GM21825 (cell line): ENCODE results near the gene IL15.
A peak's percentile ranks its signal among the peaks of the same experiment; 100 is the strongest.
"Not testable (repeated sequence)": the region's sequence is repeated elsewhere in the genome, so short reads cannot be mapped to it uniquely, and the experiment has no call there.

ENCODE experiments used
- ATAC-seq: cut with Tn5 transposase; IDR thresholded peaks from one replicate; pipeline ENCODE4 v1.9.1; 2021; ENCODE audit warnings: mild to moderate bottlenecking, moderate library complexity; ENCODE audit not compliant: unreplicated experiment

IL15 gene, protein sequence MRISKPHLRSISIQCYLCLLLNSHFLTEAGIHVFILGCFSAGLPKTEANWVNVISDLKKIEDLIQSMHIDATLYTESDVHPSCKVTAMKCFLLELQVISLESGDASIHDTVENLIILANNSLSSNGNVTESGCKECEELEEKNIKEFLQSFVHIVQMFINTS

DNA sequence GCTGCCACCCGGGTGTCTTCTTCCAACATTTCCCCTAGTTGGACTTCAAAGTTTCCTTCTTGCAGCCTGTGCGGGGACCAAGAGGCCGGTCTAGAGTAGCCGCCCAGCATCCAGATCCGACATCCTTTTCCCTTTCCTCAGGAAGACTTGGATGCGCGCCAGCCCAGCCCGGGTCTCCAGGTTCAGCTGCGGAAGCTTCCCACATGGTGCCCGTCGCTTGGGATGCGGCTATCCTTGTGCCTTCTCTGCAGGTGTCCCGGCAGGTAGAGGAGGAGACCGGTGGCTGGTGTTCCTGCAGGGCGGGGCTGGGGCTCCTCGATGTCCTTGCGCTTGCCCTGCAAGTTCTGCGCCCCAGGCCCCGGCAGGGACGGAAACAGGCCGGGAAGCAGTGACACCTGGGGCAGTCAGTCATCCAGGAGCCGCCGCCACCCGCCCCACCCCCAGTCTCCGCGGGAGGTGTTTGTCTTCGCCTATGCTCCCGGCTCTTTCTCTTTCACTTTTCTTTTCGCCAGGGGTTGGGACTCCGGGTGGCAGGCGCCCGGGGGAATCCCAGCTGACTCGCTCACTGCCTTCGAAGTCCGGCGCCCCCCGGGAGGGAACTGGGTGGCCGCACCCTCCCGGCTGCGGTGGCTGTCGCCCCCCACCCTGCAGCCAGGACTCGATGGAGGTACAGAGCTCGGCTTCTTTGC is at the start of gene IL15:
IL15 (plus strand) TSS at position 502 of the 689 bp plus-strand sequence. CDS start 82,882 bp downstream, outside the sequence.
- ATAC-seq = peak; percentile 68

DNA sequence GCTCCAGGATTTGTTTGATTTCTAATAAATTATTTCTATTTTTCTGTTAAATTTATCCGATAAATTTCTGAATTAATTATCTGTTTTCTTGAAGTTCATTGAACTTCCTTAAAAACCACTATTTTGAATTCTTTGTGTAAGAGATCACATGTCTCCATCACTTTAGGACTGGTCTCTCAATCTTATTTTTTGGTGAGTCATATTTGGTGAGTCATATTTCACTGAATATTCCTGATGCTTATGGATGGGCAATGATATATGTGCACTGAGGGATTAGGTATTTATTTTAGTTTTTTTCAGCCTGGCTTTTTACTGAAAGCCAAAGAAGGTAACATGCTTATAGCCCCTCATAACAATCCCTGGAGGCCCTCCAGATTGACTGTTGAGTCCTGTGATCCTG is 48.5 kb upstream of the IL15 start:
- ATAC-seq = no peak

DNA sequence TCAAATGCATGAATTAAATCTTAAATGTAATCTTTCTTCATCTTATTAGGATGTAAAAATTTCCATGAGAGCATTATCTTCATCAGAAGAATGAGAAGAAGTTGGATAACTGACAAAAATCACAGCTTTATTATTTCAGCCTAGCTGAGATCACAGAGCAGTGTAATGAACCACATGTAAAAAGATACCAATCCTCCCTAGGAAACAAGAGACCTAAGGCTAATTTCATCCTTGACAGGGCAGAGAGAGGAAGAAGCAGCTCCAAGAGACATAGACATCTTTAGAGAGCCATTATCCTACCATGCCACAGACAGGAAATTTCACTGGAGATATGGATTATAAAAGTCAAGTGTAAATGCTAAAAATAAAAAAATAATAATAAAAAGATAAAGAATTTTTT is 40.9 kb upstream of the IL15 start:
- no peak for ATAC-seq

DNA sequence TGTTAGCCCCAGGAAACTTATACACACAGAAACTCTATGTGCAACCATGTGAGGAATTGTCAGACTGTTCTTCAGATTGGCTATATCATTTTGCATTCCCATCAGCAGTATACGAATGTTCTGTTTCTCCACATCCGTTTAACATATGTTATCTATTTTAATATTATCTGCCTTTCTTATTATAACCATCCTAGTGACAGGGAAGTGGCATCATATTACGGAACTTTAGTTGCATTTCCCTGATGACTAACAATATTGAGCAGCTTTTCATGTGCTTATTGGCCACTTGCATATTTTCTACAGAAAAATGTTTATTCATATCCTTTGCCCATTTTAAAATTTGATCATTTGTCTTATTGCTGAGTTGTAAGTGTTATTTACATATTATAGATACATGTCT is 36.5 kb upstream of the IL15 start:
- no peak for ATAC-seq

DNA sequence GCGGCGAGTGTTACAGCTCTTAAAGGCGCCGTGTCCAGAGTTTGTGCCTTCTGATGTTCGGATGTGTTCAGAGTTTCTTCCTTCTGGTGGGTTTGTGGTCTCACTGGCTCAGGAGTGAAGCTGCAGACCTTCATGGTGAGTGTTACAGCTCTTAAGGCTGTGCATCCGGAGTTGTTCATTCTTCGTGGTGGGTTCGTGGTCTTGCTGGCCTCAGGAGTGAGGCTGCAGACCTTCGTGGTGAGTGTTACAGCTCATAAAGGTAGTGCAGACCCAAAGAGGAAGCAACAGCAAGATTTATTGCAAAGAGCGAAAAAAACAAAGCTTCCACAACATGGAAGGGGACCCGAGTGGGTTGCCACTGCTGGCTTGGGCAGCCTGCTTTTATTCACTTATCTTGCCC is 31.7 kb upstream of the IL15 start:
- not testable (repeated sequence) for ATAC-seq

DNA sequence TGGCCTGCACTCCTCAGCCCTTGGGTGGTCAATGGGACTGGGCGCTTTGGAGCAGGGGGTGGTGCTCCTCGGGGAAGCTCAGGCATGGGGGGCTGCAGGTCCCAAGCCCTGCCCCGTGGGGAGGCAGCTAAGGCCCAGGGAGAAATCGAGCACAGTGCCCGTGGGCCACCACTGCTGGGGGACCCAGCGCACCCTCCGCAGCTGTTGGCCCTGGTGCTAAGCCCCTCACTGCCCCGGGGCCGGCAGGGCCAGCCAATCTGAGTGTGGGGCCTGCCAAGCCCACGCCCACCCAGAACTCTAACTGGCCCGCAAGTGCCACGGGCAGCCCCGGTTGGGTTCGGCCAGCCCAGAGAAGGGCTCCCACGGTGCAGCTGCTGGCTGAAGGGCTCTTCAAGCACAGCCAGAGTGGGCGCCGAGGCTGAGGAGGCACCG is 30.9 kb upstream of the IL15 start:
- ATAC-seq = no peak

DNA sequence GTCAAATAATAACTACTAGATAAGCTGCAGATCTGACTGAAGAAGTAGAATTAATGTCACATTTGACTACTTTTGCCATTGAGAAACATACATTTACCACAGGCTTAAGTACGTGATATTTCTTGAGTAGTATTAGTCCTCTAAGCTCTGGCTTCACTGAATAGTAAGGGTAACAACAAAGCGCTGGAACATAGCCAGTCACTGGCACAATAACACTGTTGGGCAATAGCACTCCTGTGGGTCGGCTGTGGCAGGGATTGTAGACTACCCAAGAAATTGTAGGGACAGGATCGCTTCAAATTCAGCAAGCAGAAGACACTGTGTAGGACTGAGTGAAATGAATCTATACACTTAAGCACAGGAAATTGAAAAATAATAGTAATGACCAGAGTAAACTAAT is 27.1 kb upstream of the IL15 start:
- ATAC-seq = no peak

DNA sequence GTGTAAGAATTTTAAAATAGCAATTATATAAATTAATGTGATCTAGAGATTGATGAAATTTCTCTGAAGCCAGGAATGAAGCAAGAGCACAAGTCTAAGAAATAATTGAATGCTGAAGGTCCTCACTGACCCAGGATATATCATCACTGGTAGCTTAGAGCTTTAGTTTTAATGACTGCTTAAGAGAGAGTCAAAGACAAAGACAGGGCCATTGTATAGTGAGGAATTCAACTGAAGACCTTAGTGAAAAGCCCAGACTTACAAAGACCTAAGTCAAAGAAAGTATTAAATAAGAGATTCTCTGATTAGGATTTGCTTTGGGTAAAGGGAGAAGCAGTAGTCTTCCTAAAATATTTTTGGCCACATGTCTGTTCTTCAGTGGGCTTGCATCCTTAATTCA is 26.0 kb upstream of the IL15 start:
- no peak for ATAC-seq

DNA sequence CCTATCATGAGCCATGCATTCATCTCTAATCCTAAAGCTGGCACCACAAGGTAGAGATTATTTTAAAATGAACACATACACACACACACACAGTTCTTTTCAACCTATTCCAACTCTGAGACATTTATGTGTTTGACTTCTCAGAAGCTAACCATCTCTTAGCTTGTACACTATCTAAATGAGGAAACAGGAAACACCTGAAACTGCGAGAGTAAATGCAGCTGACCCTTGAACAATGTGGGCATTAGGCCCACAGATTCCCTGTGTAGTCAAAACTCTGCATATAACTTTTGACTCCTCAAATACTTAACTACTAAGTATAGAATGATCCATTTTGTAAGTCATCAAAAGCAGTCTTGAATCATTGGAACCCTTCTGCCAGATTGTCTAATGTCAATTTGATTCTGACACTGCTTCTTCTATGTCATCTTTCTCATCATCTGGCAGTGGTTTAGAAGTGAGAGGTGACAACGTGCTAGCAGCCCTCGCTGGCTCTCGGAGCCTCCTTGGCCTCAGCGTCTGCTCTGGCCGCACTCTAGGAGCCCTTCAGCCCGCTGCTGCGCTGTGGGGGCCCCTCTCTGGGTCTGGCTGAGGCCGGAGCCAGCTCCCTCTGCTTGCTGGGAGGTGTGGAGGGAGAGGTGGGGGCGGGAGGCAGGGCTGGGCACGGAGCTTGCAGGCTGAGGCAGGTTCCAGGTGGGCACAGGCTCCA is 21.4 kb upstream of the IL15 start:
- ATAC-seq = no peak

DNA sequence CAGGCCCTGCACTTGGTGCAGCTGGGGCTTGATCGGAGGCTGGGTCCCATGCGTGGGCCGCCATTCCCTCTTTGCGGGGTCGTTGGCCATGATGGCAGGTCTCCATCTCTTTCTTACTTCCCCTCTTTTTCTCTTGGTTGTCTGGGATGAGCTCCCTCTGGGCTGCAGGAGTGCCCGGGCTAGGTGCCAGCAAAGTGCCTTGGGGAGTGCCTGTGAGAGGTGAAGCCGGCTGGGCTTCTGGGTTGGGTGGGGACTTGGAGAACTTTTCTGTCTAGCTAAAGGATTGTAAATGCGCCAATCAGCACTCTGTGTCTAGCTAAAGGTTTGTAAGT is 20.8 kb upstream of the IL15 start:
- ATAC-seq = not testable (repeated sequence)

DNA sequence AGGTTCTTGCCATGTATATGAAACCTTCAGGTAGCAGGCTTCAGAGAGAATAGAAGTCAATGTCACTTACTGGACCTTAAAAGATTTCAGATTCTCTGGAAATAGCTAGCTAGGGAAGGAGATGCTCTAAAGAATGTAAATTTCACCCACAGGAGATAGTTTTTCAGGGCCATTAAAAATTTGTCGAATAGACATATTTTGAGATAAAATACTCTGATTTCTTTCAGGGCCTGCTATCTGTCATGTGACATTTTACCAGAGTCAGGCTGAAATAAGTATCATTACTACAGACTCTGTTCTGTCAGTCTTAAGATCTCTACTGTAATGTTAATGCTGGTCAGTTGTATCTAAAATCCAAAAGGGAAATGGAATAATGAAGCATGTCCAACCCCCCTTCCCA is 15.7 kb upstream of the IL15 start:
- ATAC-seq = no peak

DNA sequence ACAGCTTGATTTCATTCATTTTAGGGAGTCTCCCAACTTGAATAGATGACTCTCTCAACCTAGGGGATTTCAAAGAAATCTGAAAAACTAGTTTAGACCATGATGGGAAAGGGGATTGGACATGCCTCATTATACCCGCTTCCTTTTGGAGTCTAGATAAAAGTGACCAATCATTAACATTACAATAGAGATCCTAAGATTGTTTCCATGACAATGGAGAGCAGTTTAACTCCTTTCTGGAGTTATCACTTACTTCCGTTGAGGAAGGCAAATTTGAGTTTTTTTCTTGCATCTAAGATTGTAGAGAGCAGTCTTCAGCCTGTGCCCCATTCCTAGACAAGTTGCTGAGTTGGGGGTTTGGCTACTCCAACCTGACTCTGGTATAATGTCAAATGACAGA is 11.4 kb upstream of the IL15 start:
- ATAC-seq = no peak

DNA sequence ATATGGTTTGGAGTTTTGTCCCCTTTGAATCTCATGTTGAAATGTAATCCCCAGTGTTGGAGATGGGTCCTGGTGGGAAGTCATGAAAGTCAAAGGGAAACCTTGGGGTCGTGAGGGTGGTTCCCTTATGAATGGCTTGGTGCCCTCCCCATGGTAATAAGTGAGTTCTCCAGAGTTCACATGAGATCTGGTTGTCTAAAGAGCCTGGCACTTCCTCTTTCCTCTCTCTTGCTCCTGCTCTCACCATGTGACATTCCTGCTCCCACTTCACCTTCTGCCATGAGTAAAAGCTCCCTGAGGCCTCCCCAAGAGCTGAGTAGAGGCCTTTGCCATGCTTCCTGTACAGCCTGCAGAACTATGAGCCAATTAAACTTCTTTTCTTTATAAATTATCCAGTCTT is 5.5 kb upstream of the IL15 start:
- ATAC-seq = no peak

DNA sequence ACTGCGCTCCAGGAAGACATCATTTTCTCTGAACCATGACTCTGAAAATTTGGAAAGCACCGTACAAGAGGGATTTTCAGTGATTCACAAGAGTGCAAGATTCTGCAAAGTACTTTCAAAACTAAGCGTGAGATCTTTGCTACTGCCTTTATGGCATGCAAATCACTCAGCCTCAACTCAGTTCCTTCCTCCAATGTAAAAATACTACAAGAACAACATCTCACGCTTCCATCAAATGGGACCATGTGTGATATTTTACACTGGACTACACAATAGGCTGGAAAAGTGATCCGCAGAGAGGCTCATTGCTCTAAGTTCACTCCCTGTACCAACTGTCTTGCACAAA is 674 bp upstream of the IL15 start:
- peak; percentile 35 for ATAC-seq

DNA sequence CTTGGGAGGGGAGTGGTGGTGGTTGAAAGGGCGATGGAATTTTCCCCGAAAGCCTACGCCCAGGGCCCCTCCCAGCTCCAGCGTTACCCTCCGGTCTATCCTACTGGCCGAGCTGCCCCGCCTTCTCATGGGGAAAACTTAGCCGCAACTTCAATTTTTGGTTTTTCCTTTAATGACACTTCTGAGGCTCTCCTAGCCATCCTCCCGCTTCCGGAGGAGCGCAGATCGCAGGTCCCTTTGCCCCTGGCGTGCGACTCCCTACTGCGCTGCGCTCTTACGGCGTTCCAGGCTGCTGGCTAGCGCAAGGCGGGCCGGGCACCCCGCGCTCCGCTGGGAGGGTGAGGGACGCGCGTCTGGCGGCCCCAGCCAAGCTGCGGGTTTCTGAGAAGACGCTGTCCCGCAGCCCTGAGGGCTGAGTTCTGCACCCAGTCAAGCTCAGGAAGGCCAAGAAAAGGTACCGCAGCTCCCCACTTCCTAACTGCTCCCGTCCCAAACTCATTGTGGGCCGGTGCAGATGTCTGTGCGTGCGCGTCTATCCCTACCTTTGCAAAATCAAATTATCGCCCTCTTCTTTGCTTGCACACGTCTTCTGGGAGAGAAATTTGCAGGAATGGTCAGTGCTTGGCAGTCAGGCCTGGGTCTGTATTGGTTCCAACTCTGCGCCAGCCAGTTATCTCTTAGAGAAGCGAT is 533 bp downstream of the IL15 start:
- peak; percentile 52 for ATAC-seq

DNA sequence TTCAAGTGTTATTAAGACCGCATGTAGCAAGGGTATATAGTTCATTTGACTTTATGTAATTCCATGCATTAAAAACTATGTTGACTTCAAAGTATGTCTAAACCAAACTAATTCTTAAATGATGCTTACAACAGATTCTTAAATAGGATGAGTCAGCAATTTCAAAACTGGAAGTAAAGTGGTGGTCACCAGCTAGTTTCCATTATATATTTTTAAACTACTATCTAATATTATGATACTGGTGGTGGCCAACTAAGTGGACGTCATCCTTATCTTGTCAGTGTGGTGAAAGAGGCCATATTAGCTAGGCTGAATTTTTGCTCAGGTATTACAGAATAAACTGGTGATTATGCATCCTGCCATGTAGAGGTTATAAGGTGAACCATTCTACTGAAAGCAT is 1.2 kb downstream of the IL15 start:
- ATAC-seq = no peak

DNA sequence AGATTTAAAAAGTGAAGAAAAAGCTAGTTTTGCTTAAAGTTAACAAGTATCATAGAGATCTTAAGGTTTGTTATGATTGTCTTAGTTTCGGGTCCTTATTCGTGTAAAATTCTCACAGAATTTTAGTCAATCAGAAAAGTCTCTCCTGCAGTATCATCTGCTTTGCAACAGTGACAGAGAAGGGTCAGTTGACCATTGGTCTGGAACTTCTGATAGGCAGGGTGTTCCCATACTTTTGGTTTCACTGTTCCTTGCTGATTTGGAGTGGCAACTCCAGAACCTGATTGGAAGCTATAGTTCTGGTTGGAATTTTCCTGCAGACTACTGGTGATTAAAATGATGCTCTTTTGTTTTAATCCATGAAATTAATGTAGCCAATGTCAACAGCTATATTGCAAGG is 1.8 kb downstream of the IL15 start:
- no peak for ATAC-seq

DNA sequence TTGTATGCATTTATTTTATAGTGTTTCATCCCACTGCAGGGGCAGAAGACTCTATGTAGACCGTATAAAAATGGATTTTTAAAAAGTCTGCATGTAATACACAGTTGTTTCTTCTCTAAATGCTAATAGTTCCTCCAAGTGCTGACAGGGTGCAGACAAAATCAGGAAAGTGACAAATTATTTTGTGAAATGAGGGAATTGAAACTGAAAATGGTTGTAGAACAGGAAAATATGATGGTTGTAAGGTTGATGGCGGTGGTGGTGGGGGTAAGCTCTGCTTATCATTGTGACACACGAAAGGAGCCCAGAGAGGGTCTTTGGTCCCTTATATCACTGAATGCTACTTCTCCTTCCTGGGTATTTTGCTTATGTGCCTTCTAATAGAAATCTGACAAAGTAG is 4.3 kb downstream of the IL15 start:
- no peak for ATAC-seq

DNA sequence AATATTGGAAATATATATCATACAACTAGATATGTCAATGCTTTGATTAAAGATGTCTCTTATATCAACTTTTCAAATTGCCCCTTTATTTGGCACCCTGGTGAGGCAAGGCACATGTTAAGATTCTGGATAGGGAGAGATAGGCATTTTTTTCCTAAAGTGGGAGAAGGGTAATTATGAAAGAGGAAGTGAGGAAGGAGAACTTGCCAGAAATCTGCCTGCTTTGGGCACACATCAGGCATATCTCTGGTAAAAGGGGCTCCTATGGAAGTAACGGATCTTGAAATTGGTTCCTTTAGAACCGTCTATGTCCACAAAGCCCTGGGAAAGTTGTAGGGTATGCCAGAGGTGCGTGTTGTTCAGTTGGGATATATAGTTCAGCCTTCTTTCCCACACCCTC is 5.7 kb downstream of the IL15 start:
- ATAC-seq = no peak

DNA sequence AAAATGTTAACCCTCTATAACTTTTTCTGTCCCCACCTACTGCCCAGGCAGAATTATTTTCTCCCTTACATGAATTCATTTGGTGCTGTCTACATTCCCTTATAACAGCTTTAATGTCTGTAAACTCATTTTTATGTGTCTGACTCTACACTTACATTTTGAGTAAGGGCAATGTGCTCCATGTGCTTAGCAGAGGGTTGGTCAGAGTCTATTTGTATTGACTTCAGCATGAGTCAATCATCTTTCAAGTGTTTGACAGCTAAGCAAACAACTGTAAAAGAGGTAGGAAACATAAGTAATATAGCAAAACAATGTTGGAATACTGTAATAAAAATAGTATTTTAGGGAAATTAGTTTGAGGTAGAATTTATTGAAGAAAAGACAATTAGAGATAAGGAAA is 6.3 kb downstream of the IL15 start:
- ATAC-seq = no peak

DNA sequence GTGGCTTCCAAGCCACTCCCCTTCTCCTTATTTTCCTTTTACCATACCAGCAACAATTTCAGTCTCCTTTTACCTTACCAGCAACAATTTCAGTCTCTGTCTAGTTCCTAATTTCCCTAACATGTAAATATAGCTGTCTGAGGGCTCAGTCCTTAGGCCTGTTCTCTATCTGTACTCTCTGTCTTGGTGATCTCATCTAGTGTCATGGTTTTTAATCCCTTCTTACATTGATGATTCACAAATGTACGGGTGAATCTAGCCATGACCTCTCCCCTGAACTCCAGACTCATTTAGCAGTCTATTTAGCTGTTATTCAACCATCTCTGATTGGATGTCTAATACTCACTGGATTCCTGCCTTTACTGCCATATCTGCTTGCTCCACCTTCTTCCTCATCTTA is 7.2 kb downstream of the IL15 start:
- peak; percentile 63 for ATAC-seq
